T47D (cell line): Measurements from ENCODE around the gene SDK1.
A peak's percentile ranks its signal among the peaks of the same experiment; 100 is the strongest.

ENCODE experiments used
- DNase-seq, 2 experiments: peaks; one replicate each; pipeline versions ENCODE4 v3.0.0 to v3.0.0-alpha.2; 2011 to 2012; ENCODE audit warnings: low read depth in 1 of 2, low spot score in 1 of 2
- JUND ChIP-seq: IDR thresholded peaks from 2 replicates; pipeline ENCODE4 v1.6.1; 2012; ENCODE audit warnings: low read depth
- in situ Hi-C: cut with HindIII; loops from 2 replicates; pipeline ENCODE4 v1.10.0; 2016; ENCODE audit warnings: low sequenced_read_pairs, low pct_unique_long_range_greater_than_20kb

Gene SDK1

DNA sequence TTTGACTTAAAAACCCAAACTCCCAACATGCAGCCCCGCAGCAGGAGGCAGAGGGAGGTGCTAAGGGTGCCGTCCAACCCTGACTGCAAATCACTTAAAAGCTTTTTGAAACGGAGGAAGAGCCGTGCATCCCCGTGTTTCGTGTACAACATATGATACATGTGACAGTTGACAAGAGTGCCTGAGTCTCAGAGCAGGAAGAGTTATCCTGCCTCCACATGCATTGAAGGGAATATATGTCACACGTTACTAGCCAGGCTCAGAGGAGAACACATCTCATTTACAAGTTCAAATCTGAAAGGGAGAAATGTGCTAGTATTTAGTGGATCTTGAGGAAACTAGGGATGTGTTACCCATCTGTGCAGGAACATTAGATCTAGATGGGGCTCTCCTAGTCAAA lies 69.9 kb downstream of the SDK1 start:
- TF ChIP-seq JUND: no peak
- no peak for DNase-seq
- in situ Hi-C loops: no loop called here

- DNase-seq: no peak
- no peak for TF ChIP-seq JUND
- in situ Hi-C loops: no loop called here
These were observed 70.5 kb downstream of the SDK1 start for GRCh38 chr7:3371601-3372000.

DNA sequence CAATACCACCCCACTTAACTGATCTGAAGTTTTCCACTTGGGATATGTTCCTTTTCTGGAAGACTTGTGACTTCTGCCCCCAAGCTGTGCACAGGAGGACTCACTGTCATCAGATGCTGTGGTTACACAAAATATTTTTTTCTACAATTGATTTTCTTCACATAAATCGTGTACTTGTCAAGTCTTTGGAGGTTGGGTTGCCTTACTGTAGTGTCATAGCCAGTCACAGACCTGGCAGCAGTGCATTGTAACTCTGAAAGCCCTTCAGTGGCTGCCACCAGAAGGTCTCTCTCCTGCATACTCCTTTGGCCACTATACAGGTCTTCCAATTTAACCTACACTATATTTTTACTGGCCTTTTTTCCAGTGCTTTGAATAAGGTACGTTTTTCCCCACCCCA lies 73.2 kb downstream of the SDK1 start:
- TF ChIP-seq JUND: no peak
- DNase-seq: no peak
- in situ Hi-C loops: no loop called here

DNA sequence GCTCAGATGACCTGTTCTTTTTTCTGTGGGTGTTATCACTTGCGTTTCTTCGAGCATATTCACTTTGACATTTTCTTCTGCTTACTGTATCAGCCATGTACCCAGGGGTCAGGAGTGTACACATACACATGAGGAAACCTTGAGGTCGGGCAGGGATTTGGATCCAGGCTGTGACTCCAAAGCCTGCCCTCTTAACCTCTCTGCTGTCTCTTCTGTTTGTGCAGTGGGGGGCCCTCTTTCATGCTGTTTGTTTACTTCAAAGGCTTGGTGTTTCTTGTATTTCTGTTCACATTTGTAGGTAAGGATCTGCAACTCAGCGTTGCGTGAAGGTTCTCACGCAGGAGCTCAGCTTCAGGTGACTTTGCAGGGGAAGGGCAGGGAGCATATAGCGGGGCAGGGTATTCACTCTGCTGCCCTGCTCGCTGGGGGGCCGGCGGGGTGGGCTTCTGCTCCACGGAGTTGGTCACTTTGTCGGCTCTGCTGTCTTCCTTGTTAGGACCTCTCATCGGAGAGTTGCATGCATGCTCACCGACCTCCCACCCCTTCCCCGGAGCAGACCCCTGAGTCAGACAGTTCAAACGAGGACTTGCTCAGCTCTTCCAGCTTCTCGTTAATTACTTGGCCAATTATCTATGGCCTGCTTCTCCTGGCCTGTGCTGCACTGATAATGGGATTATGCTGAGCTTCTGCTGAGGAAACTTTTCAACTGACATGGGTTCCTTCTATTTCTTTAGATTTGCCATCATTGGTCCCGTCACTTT lies 77.5 kb downstream of the SDK1 start:
- TF ChIP-seq JUND: no peak
- DNase-seq: no peak
- in situ Hi-C loops: no loop called here

DNA sequence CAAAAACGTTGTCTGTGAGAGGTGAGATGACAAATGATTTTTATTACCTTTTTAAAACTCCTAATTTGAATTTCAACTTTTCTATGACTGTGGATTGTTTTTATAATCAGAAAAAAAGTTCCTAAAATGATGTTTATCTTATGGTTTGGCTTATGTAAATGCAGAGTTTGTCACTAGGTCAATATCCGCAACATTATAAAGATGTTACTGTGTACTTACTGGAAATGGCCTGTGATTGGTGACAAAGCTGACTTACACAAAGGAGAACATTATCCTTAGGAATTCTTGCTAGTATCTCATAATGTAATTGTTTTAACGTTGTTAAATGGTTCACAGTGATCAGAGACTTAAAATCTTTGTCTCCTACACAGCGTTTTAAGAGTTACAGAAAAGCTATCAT lies 79.0 kb downstream of the SDK1 start:
- no peak for TF ChIP-seq JUND
- in situ Hi-C loops: no loop called here
- no peak for DNase-seq

GRCh38 chr7:3380886-3381685 lies 80.0 kb downstream of the SDK1 start:
- no peak for TF ChIP-seq JUND
- DNase-seq: no peak
- in situ Hi-C loops: no loop called here

- in situ Hi-C loops: no loop called here
- no peak for DNase-seq
- TF ChIP-seq JUND: no peak
These were observed 85.6 kb downstream of the SDK1 start for GRCh38 chr7:3386423-3387190.

- in situ Hi-C loops: no loop called here
- DNase-seq: no peak
These were observed 92.8 kb downstream of the SDK1 start for GRCh38 chr7:3393862-3394261.

DNA sequence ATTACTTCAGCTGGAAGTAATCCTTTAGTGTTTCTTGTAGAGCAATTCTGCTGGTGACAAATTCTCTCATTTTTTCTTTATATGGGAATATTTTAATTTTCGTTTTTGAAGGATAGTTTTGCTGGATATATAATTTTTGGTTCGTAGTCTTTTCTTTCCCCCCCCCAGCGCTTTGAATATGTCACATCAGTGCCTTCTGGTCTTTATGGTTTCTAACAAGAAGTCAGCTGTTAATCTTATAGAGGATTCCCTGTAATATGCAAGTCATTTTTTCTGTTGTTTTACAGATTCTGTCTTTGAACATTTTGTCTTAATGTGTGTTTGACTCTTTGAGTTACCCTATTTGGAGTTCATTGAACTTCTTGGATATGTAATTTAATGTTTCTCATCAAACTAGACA lies 96.3 kb downstream of the SDK1 start:
- no peak for DNase-seq
- no peak for TF ChIP-seq JUND
- in situ Hi-C loops: no loop called here

More at GRCh38 chr7:3393862-3394261, 92.8 kb downstream of the SDK1 start:
- TF ChIP-seq JUND: no peak

DNA sequence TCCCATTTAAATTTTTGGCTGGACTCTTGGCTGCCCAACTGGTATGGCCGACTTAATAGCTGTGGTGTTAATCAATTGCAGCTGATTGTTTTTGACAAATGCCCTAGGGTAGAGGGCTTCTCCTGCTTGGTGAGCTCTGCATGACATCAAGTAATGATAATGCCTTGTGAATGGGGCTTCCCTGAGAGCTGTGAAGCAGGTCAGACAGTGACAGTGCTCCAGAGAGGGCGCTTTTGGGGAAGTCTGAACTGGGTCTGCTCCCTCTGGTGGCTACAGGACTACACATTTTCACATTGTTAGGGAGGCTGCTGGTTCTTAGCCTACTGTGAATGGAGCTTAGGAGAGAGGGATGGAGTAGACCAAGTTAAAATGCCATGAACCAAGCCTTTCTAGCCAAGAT lies 98.8 kb downstream of the SDK1 start:
- in situ Hi-C loops: no loop called here
- TF ChIP-seq JUND: no peak

DNA sequence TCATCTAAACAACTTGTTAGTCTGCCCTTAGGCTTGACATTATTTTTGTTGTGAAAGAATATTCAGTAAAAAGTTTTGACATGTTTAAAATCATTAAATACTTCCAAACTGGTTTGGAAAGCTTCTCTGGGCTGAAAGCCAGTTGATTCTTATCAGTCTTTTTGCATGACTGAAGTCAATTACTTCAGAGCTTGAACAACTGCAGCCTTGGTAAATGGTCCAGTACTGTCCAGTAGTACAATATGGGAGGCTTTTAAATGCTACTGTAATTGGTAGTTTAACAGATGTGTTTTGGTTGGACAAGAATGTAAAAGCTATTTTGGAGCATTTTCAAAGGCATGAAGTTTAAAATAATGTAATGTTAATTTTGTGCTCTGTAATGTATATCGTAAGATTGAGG lies 103.4 kb downstream of the SDK1 start:
- peak; percentile 21 to 82 for DNase-seq

More for the DNA sequence above, 98.8 kb downstream of the SDK1 start:
- DNase-seq: peak in 1 of 2 experiments; percentile 77

GRCh38 chr7:3408814-3409595 lies 108.0 kb downstream of the SDK1 start:
- TF ChIP-seq JUND: no peak
- in situ Hi-C loops: no loop called here
- no peak for DNase-seq

More for the DNA sequence above, 103.4 kb downstream of the SDK1 start:
- no peak for TF ChIP-seq JUND
- in situ Hi-C loops: no loop called here
